Ectodermal cell (in vitro differentiated cells): ENCODE measurements around the gene MARCHF5. TPM values are rescaled to one million over a fixed set of nuclear protein-coding genes. Genes with fewer than 3 reads are reported as not detected.

Experiments
- H3K27ac ChIP-seq: 2 replicates; pipeline ENCODE4 v1.7.0; 2013; ENCODE audit warnings: mild to moderate bottlenecking, low read depth, low read length; ENCODE audit not compliant: insufficient read depth, poor library complexity, severe bottlenecking
- H3K27me3 ChIP-seq: 2 replicates; pipeline ENCODE4 v1.7.0; 2013; ENCODE audit warnings: mild to moderate bottlenecking, low read length; ENCODE audit not compliant: insufficient read depth, control insufficient read depth, poor library complexity, severe bottlenecking
- H3K36me3 ChIP-seq: one replicate; pipeline ENCODE4 v1.7.0; 2013; ENCODE audit warnings: low read length; ENCODE audit not compliant: control insufficient read depth, insufficient read depth
- H3K4me1 ChIP-seq: one replicate; pipeline ENCODE4 v1.7.0; 2013; ENCODE audit warnings: low read length; ENCODE audit not compliant: control insufficient read depth, insufficient read depth
- H3K4me3 ChIP-seq: 2 replicates; pipeline ENCODE4 v1.7.0; 2013; ENCODE audit warnings: low read depth, low read length, control low read depth; ENCODE audit not compliant: insufficient read depth
- H3K9me3 ChIP-seq: 2 replicates; pipeline ENCODE4 v1.7.0; 2013; ENCODE audit warnings: mild to moderate bottlenecking, low read length, moderate library complexity; ENCODE audit not compliant: control insufficient read depth
- WGBS, 2 experiments: methylation state at CpG; one replicate each; pipeline ENCODE4 v1.1.7; 2013; ENCODE audit warnings: missing lambda C conversion rate in 2 of 2; 5-methylcytosine and 5-hydroxymethylcytosine counted together
- polyA plus RNA-seq, 4 experiments: library from polyadenylated mRNA; stranded (reverse); fragments of 50-300 nt; gene quantifications; one replicate each; pipeline ENCODE4 v1.2.3, GENCODE V29; 2013

MARCHF5 gene
- 36.4 TPM for polyA plus RNA-seq (2013, experiment 1 of 4)
- polyA plus RNA-seq (2013, experiment 2 of 4) = 29.6 TPM
- 32.0 TPM for polyA plus RNA-seq (2013, experiment 3 of 4)
- polyA plus RNA-seq (2013, experiment 4 of 4) = 37.7 TPM

DNA sequence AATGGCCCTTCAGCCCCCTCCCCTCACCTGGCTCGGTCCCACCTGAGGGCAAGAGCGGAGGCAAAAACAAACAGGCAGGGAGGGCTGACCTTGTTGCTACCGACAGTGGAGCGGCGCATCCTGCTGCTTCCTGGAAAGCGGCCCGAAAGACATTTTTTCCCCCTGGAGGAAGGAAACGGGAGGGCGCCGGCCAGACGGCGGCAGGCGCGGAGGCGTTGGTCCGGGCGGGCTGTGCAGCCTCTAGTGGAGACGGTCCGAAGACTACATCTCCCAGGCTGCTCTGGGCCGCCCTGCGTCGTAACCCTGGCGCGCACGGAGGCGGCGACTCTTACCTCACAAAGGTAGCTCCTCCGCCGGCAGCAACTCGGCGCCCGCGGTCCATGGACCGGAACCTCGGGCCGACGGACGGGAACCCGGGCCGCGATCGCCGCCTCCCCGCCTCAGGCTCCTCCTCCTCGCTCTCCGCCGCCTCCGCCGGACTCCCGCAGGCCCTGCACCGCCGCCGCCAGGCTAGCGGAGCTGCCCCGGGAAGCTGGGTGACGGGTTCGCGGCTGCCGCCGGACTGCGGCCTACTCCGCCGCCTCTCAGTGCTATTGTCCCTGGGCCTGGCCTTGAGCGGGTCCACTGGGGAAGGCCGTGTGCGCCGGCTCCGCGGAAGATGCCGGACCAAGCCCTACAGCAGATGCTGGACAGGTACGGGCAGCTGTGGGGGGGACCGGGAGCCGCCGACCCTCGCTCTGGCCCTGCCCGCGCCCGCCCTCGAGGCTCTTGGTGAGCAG lies at the start of gene MARCHF5, which contains the start of gene CPEB3:
Gene MARCHF5, plus strand, starts transcription at position 331 of the 779 bp plus-strand sequence. Its CDS starts 328 bp downstream, at position 659.
Gene CPEB3, minus strand, starts transcription at position 242 of the 779 bp plus-strand sequence. CDS start 50,728 bp downstream, outside the sequence.
- WGBS, 2 experiments = 0% methylated on average over 79 of the region's 79 CpGs
- Histone ChIP-seq H3K27me3 (peaks cover 6% of the 10 kb centered on the region), H3K36me3 (peaks cover 4% of the 10 kb centered on the region), H3K27ac (peak within 1 kb of the TSS; percentile 89), H3K4me3 (peak within 1 kb of the TSS; percentile 93), H3K4me1 (peaks cover 4% of the 10 kb centered on the region), H3K9me3 (no peaks in the 10 kb centered on the region)

GRCh38 chr10:92241501-92241900 lies 49.5 kb upstream of the MARCHF5 start:
- WGBS, 2 experiments = no CpG with 5 or more reads among the region's 1 CpG
- H3K4me1 ChIP-seq = peaks cover 4% of the 10 kb centered on the region
- H3K27me3 ChIP-seq = peaks cover 33% of the 10 kb centered on the region
- no peaks in the 10 kb centered on the region for H3K36me3 ChIP-seq
- peak overlapping the region; percentile 46 for H3K4me3 ChIP-seq
- H3K9me3 ChIP-seq = no peaks in the 10 kb centered on the region
- H3K27ac ChIP-seq = no peak overlapping the region

DNA sequence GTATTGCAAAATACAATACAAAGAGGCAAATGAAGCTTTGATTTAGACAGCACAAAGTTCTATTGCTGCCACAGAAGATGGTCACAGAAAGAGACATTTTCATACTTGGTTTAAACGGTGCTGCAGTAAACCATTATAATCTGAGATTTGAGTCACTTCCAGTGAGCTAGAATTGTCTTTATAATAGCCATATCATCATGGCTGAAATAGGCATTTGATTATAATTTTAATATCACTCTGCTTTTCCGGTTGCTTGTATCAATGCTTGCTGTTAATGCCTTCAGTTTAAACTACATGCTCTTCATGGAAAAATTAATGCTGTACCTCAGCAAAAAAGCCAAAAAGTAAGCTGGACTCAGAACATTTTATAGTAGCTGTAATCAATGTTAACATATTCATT lies 48.6 kb upstream of the MARCHF5 start:
- Histone ChIP-seq H3K4me3 (no peak overlapping the region), H3K27me3 (peaks cover 28% of the 10 kb centered on the region), H3K36me3 (no peaks in the 10 kb centered on the region), H3K9me3 (no peaks in the 10 kb centered on the region), H3K4me1 (peaks cover 4% of the 10 kb centered on the region), H3K27ac (no peak overlapping the region)
- 38 to 61% methylated on average over 1 to 2 of the region's 2 CpGs for WGBS, 2 experiments

- Histone ChIP-seq H3K27ac (no peak overlapping the region), H3K27me3 (peaks cover 21% of the 10 kb centered on the region), H3K9me3 (no peaks in the 10 kb centered on the region), H3K4me3 (peak overlapping the region; percentile 18), H3K36me3 (no peaks in the 10 kb centered on the region), H3K4me1 (peaks cover 4% of the 10 kb centered on the region)
- WGBS, 2 experiments = 0% methylated on average over 5 to 7 of the region's 8 CpGs
Observed at GRCh38 chr10:92242910-92243671, 47.9 kb upstream of the MARCHF5 start.

- H3K36me3 ChIP-seq = no peaks in the 10 kb centered on the region
- WGBS, 2 experiments = 93 to 100% methylated on average over 2 of the region's 3 CpGs
- peaks cover 4% of the 10 kb centered on the region for H3K27me3 ChIP-seq
- peaks cover 4% of the 10 kb centered on the region for H3K4me1 ChIP-seq
- no peak overlapping the region for H3K27ac ChIP-seq
- H3K4me3 ChIP-seq = no peak overlapping the region
- no peaks in the 10 kb centered on the region for H3K9me3 ChIP-seq
Observed at GRCh38 chr10:92244796-92245195, 46.2 kb upstream of the MARCHF5 start.

GRCh38 chr10:92248566-92248965 lies 42.4 kb upstream of the MARCHF5 start:
- H3K9me3 ChIP-seq = no peaks in the 10 kb centered on the region
- no peaks in the 10 kb centered on the region for H3K36me3 ChIP-seq
- no peak overlapping the region for H3K27ac ChIP-seq
- no peaks in the 10 kb centered on the region for H3K27me3 ChIP-seq
- no peak overlapping the region for H3K4me3 ChIP-seq
- 87 to 92% methylated on average over 2 of the region's 2 CpGs for WGBS, 2 experiments
- H3K4me1 ChIP-seq = no peaks in the 10 kb centered on the region

GRCh38 chr10:92263396-92263795 lies 27.6 kb upstream of the MARCHF5 start:
- Histone ChIP-seq H3K27ac (no peak overlapping the region), H3K4me1 (no peaks in the 10 kb centered on the region), H3K4me3 (no peak overlapping the region), H3K9me3 (no peaks in the 10 kb centered on the region), H3K27me3 (no peaks in the 10 kb centered on the region), H3K36me3 (no peaks in the 10 kb centered on the region)
- WGBS, 2 experiments = 89 to 96% methylated on average over 1 to 2 of the region's 2 CpGs

GRCh38 chr10:92264249-92264648 lies 26.7 kb upstream of the MARCHF5 start:
- Histone ChIP-seq H3K4me3 (no peak overlapping the region), H3K36me3 (no peaks in the 10 kb centered on the region), H3K27me3 (no peaks in the 10 kb centered on the region), H3K9me3 (no peaks in the 10 kb centered on the region), H3K27ac (no peak overlapping the region), H3K4me1 (no peaks in the 10 kb centered on the region)
- WGBS, 2 experiments = 94% methylated on average over 2 of the region's 2 CpGs

- H3K9me3 ChIP-seq = no peaks in the 10 kb centered on the region
- no peak overlapping the region for H3K27ac ChIP-seq
- no peak overlapping the region for H3K4me3 ChIP-seq
- no peaks in the 10 kb centered on the region for H3K36me3 ChIP-seq
- H3K4me1 ChIP-seq = no peaks in the 10 kb centered on the region
- WGBS, 2 experiments = 79 to 83% methylated on average over 1 to 2 of the region's 2 CpGs
- H3K27me3 ChIP-seq = no peaks in the 10 kb centered on the region
Observed at GRCh38 chr10:92265687-92266258, 25.2 kb upstream of the MARCHF5 start.

GRCh38 chr10:92267343-92267742 lies 23.6 kb upstream of the MARCHF5 start:
- no peaks in the 10 kb centered on the region for H3K27me3 ChIP-seq
- H3K4me1 ChIP-seq = no peaks in the 10 kb centered on the region
- H3K36me3 ChIP-seq = no peaks in the 10 kb centered on the region
- no peaks in the 10 kb centered on the region for H3K9me3 ChIP-seq
- no peak overlapping the region for H3K4me3 ChIP-seq
- H3K27ac ChIP-seq = no peak overlapping the region
